GDM1 (cell line): Measurements from ENCODE around the gene AKR7A2.
"Not testable (repeated sequence)": the region's sequence is repeated elsewhere in the genome, so short reads cannot be mapped to it uniquely, and the experiment has no call there.

Experiments
- DNase-seq: peaks from one replicate; lab custom pipeline; 2025; lab: John Stamatoyannopoulos, UW

AKR7A2 gene

GRCh38 chr1:19306941-19307340 lies 5.0 kb downstream of the AKR7A2 start:
- no peak for DNase-seq

GRCh38 chr1:19305880-19306279 lies 6.1 kb downstream of the AKR7A2 start:
- no peak for DNase-seq

- DNase-seq, result not testable (repeated sequence)
These were observed 7.9 kb downstream of the AKR7A2 start for GRCh38 chr1:19304081-19304480.

GRCh38 chr1:19300211-19300610 lies 11.7 kb downstream of the AKR7A2 start:
- no peak for DNase-seq

GRCh38 chr1:19294638-19295037 lies 17.3 kb downstream of the AKR7A2 start:
- no peak for DNase-seq

- DNase-seq, result no peak
These were observed 22.7 kb downstream of the AKR7A2 start for GRCh38 chr1:19289244-19289643.

GRCh38 chr1:19288324-19289241 lies 23.4 kb downstream of the AKR7A2 start, which contains the start of gene AKR7A3:
Gene AKR7A3, minus strand, starts transcription at chr1:19288770. Its CDS starts 61 bp downstream, at chr1:19288709.
- DNase-seq, result not testable (repeated sequence)

- DNase-seq, result no peak
These were observed 24.3 kb downstream of the AKR7A2 start for GRCh38 chr1:19287436-19288185.

- not testable (repeated sequence) for DNase-seq
These were observed 26.1 kb downstream of the AKR7A2 start for GRCh38 chr1:19285807-19286206.

GRCh38 chr1:19285366-19285765 lies 26.6 kb downstream of the AKR7A2 start:
- not testable (repeated sequence) for DNase-seq

GRCh38 chr1:19284881-19285280 lies 27.1 kb downstream of the AKR7A2 start:
- DNase-seq, result no peak

GRCh38 chr1:19283891-19284290 lies 28.1 kb downstream of the AKR7A2 start:
- DNase-seq, result no peak

- no peak for DNase-seq
These were observed 37.3 kb downstream of the AKR7A2 start for GRCh38 chr1:19274636-19275035.

- DNase-seq, result not testable (repeated sequence)
These were observed 38.0 kb downstream of the AKR7A2 start for GRCh38 chr1:19273844-19274531.

- no peak for DNase-seq
These were observed 38.7 kb downstream of the AKR7A2 start for GRCh38 chr1:19273106-19273843.

GRCh38 chr1:19272064-19272463 lies 39.9 kb downstream of the AKR7A2 start:
- no peak for DNase-seq

- not testable (repeated sequence) for DNase-seq
These were observed 41.6 kb downstream of the AKR7A2 start for GRCh38 chr1:19270343-19270730.

GRCh38 chr1:19269427-19270342 lies 42.3 kb downstream of the AKR7A2 start:
- not testable (repeated sequence) for DNase-seq

- no peak for DNase-seq
These were observed 43.5 kb downstream of the AKR7A2 start for GRCh38 chr1:19268445-19268844.

- DNase-seq, result no peak
These were observed 49.2 kb downstream of the AKR7A2 start for GRCh38 chr1:19262744-19263143.
